Pancreas (tissue), 10 donors: ENCODE results near the gene PPP1R37. TPM values are rescaled to one million over a fixed set of nuclear protein-coding genes. Genes with fewer than 3 reads are reported as not detected.

ENCODE experiments used
- ATAC-seq, 4 donors: fragments of 200-7000 bp; cut with Tn5 transposase; one replicate each; pipeline versions ENCODE4 v1.8.0 to v1.9.1; 2020; ENCODE audit warnings: mild to moderate bottlenecking in 4 of 4, moderate library complexity in 4 of 4
- DNase-seq, 6 donors: peaks; one replicate each; pipeline ENCODE4 v3.0.0-alpha.2; 2020
- FAIRE-seq: peaks from 2 replicates; lab custom pipeline; 2012; peaks lifted over from hg19 to GRCh38; lab: Jason Lieb, UNC
- H3K27ac ChIP-seq, 4 donors: fragments of 200-600 bp; sonication (generic); 1 replicate in 3 of 4; 2 replicates in 1 of 4; pipeline versions ENCODE4 v1.5.0 to v1.8.0; 2020
- H3K27me3 ChIP-seq, 4 donors: fragments of 200-600 bp; one replicate each; pipeline ENCODE4 v1.8.0; 2021
- H3K36me3 ChIP-seq, 3 donors: fragments of 200-600 bp; sonication (generic) in 1 of 3; one replicate each; pipeline versions ENCODE4 v1.5.0 to v1.8.0; 2020 to 2021
- H3K4me1 ChIP-seq, 3 donors: fragments of 200-600 bp; one replicate each; pipeline ENCODE4 v1.8.0; 2021
- H3K4me3 ChIP-seq, 4 donors: fragments of 200-600 bp; sonication (generic) in 2 of 4; one replicate each; pipeline versions ENCODE4 v1.5.0 to v1.8.0; 2020 to 2021
- H3K9me3 ChIP-seq, 4 donors: fragments of 200-600 bp; one replicate each; pipeline ENCODE4 v1.8.0; 2021
- WGBS, 2 donors: extraction: QIAGEN DNeasy Blood & Tissue Kit; methylation state at CpG; one replicate each; pipeline ENCODE4 v1.1.7; 2013; 5-methylcytosine and 5-hydroxymethylcytosine counted together
- intact Hi-C, 3 donors: fragments of 100-400 bp; cut with DNase I; formaldehyde crosslinking; loops; one replicate each; pipeline versions ENCODE4 v1.11.1 to v1.14.2; 2022
- polyA plus RNA-seq, 2 donors: library from polyadenylated mRNA; stranded (reverse); fragments of 200-250 nt; gene quantifications; one replicate each; pipeline ENCODE4 v1.2.3, GENCODE V29; 2013
- total RNA-seq, 6 donors: library from RNA; stranded (reverse); fragmentation: NEBNext Ultra II Directional in 4 of 6; extraction: Animal tissue kit (Norgen Biotek cat#: 25700) in 4 of 6; gene quantifications; one replicate each; pipeline versions ENCODE4 v1.2.1 to v1.2.4, GENCODE V29; 2021 to 2023
- TF ChIP-seq, protein P1 (sequence below), 4 donors: fragments of 200-600 bp; sonication (generic) in 3 of 4; IDR thresholded peaks; one replicate each; pipeline versions ENCODE4 v1.5.0 to v1.8.0; 2021; ENCODE audit warnings: antibody characterized with exemption in 4 of 4
- donor health status: healthy with polysubstance abuse.
- donor health status: DM: no; HTN: no; CAD: no; lungs with moderate emphysema.
- donor health status: DM: no; HTN: no; CAD: no.
- donor health status: control.
- donor health status: control.
- donor health status: Bipolar disorder and iron deficiency.
- donor health status: DM: yes; HTN: yes; CAD: no.
- donor health status: DM: no; HTN: no; CAD: no.
- donor health status: DM: no; HTN: no; CAD: no.
- donor health status: DM: yes; HTN: yes; CAD: no.

Gene PPP1R37
- total and polyA plus RNA-seq, 8 donors, result 13.0 to 57.4 (median 15.3) TPM

DNA sequence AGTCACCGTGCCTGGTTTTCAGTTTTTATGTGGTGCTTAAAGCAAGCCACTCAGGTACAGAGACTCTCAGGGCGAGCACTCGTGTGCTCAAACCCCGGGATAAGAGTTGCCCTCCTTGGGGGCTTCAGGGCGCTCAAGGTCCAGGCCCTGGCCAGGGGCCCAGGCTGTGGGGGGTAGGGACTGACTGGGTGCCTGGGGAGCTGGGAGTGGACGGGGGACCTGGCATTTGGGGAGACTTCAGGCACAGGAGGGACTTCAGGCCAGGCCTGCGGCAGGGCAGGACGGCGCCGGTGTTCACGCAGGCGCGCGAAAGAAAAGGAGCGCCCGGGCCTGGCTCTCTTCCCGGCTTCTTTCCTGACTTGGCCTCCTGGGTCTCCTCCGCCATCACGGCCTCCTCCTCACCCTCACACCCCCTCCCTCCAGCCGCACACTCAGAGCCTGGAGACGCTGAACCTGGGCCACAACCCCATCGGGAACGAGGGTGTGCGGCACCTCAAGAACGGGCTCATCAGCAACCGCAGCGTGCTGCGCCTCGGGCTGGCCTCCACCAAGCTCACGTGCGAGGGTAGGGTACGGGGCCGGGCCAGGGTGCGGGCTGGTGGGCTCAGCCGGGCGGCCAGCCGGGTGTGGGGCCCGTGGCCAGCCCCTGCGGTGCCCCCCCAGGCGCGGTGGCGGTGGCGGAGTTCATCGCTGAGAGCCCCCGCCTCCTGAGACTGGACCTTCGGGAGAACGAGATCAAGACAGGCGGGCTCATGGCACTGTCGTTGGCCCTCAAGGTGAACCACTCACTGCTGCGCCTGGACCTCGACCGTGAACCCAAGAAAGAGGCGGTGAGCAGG is 51.7 kb downstream of the PPP1R37 start:
- FAIRE-seq, result no peak
- TF ChIP-seq, protein P1, sequence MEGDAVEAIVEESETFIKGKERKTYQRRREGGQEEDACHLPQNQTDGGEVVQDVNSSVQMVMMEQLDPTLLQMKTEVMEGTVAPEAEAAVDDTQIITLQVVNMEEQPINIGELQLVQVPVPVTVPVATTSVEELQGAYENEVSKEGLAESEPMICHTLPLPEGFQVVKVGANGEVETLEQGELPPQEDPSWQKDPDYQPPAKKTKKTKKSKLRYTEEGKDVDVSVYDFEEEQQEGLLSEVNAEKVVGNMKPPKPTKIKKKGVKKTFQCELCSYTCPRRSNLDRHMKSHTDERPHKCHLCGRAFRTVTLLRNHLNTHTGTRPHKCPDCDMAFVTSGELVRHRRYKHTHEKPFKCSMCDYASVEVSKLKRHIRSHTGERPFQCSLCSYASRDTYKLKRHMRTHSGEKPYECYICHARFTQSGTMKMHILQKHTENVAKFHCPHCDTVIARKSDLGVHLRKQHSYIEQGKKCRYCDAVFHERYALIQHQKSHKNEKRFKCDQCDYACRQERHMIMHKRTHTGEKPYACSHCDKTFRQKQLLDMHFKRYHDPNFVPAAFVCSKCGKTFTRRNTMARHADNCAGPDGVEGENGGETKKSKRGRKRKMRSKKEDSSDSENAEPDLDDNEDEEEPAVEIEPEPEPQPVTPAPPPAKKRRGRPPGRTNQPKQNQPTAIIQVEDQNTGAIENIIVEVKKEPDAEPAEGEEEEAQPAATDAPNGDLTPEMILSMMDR (IDR thresholded peaks at IDR 0.05), result no peak

DNA sequence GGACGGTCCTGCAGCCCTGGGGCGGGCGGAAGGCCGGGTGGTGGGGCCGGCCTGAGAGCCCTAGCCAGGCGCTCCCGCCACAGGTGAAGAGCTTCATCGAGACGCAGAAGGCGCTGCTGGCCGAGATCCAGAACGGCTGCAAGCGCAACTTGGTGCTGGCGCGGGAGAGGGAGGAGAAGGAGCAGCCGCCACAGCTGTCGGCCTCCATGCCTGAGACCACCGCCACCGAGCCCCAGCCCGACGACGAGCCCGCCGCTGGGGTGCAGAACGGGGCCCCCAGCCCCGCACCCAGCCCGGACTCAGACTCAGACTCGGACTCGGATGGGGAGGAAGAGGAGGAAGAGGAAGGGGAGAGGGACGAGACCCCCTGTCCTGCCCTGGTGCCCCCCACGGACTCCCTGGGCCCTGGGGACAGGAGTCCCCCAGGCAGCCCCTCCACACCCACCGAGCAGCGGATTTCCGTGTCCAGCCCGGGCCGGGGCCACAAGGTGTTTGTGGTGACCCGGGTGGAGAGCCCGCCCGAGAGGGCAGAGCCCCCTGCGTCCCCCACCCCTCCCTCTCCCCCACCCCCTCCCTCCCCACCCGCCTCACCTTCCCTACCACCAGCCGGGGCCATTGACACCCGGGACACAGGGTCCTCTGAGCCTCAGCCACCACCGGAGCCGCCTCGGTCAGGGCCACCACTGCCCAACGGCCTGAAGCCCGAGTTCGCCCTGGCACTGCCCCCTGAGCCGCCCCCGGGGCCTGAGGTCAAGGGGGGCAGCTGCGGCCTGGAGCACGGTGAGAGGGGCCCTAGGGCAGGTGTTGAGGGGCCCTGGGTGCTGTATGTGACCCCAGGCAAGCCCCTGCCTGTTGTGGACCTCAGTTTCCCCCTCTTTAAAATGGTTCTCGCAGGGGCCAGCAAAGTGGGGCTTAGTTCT is 52.6 kb downstream of the PPP1R37 start:
- no peak for FAIRE-seq

More for the DNA sequence above, 51.7 kb downstream of the PPP1R37 start:
- peak in 1 of 6 donors; percentile 72 for DNase-seq
- no peak overlapping the region for H3K27ac ChIP-seq
- no peak overlapping the region for H3K4me3 ChIP-seq
- peaks cover 0 to 17% (median 0%) of the 10 kb centered on the region in 3 donors for H3K36me3 ChIP-seq
- no peaks in the 10 kb centered on the region for H3K27me3 ChIP-seq
- H3K9me3 ChIP-seq, result no peaks in the 10 kb centered on the region
- intact Hi-C loops, result no loop called here
- ATAC-seq, result no peak
- WGBS, 2 donors, result 96% methylated on average over 49 to 53 of the region's 53 CpGs
- H3K4me1 ChIP-seq, result no peaks in the 10 kb centered on the region

DNA sequence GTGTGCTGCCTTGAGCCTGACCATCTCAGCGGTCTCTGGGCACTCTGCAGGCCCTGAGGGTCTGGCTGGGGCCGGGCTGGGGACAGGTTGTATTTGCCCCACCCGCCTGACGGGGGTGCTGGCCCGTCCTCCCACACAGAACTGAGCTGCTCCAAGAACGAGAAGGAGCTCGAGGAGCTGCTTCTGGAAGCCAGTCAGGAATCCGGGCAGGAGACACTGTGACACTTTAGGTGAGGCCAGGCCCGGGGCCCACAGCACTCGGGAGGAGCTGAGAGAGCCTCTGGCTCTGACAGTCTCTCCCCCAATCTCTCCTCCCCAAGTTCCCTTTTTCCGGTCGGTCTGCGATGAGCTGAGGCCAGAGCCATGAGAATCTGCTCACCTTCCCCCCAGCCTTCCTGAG is 53.3 kb downstream of the PPP1R37 start:
- no peak overlapping the region for H3K4me3 ChIP-seq
- no peaks in the 10 kb centered on the region for H3K9me3 ChIP-seq
- H3K36me3 ChIP-seq, result peaks cover 0 to 17% (median 0%) of the 10 kb centered on the region in 3 donors
- no peaks in the 10 kb centered on the region for H3K4me1 ChIP-seq
- WGBS, 2 donors, result 93 to 95% methylated on average over 13 of the region's 13 CpGs
- H3K27ac ChIP-seq, result no peak overlapping the region
- FAIRE-seq (no peak), ATAC-seq (no peak), DNase-seq (peak in 1 of 6 donors; percentile 57)
- intact Hi-C loops, result no loop called here
- no peaks in the 10 kb centered on the region for H3K27me3 ChIP-seq
- TF ChIP-seq, protein P1 (IDR thresholded peaks at IDR 0.05), result no peak

More for the DNA sequence above, 52.6 kb downstream of the PPP1R37 start:
- no peak for ATAC-seq
- no peaks in the 10 kb centered on the region for H3K9me3 ChIP-seq
- peak in 1 of 6 donors; percentile 74 for DNase-seq
- no peaks in the 10 kb centered on the region for H3K4me1 ChIP-seq
- no peak overlapping the region for H3K27ac ChIP-seq
- H3K27me3 ChIP-seq, result no peaks in the 10 kb centered on the region
- peaks cover 0 to 17% (median 0%) of the 10 kb centered on the region in 3 donors for H3K36me3 ChIP-seq
- H3K4me3 ChIP-seq, result no peak overlapping the region
- intact Hi-C loops, result no loop called here
- TF ChIP-seq, protein P1 (IDR thresholded peaks at IDR 0.05), result no peak
- WGBS, 2 donors, result 92 to 94% methylated on average over 28 to 54 of the region's 54 CpGs

DNA sequence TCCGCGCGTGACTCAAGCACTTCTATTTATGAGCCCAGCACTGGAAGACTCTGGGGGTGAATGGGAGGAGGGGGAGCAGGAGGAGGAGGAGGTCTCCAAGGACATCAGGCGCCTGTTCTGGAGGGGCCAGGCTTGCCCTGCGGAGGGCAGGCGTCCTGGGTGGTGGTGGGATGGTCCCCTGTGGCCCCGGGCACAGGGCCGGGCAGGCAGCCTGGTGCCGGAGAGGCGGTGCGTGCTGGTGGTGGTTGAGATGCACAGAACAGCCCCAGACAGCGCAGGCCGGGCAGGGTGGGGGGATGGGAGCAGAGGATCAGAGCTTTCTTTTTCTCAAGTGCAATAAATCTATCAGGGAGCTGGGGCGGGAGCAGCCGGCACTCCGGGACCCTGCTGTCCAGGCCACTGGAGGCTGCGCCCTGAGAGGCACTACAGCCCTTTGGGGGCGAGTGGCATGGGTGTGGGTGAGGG is 53.8 kb downstream of the PPP1R37 start:
- FAIRE-seq (no peak), ATAC-seq (no peak), DNase-seq (peak in 1 of 6 donors; percentile 60)
- TF ChIP-seq, protein P1 (IDR thresholded peaks at IDR 0.05), result no peak
- Histone ChIP-seq H3K4me3 (no peak overlapping the region), H3K27me3 (peaks cover 0 to 2% (median under 1%) of the 10 kb centered on the region in 4 donors), H3K27ac (no peak overlapping the region), H3K9me3 (no peaks in the 10 kb centered on the region), H3K36me3 (peaks cover 0 to 17% (median 0%) of the 10 kb centered on the region in 3 donors), H3K4me1 (no peaks in the 10 kb centered on the region)
- intact Hi-C loops, result no loop called here
- 94 to 95% methylated on average over 18 of the region's 18 CpGs for WGBS, 2 donors
